GM21717 (cell line): Measurements from ENCODE around the gene CDH13.

Experiments used
- ATAC-seq: cut with Tn5 transposase; IDR thresholded peaks from one replicate; pipeline ENCODE4 v1.9.1; 2021; ENCODE audit warnings: mild to moderate bottlenecking, moderate library complexity; ENCODE audit not compliant: unreplicated experiment

The CDH13 gene

GRCh38 chr16:83095941-83096692, 469.3 kb downstream of the CDH13 start:
- ATAC-seq, result no peak

DNA sequence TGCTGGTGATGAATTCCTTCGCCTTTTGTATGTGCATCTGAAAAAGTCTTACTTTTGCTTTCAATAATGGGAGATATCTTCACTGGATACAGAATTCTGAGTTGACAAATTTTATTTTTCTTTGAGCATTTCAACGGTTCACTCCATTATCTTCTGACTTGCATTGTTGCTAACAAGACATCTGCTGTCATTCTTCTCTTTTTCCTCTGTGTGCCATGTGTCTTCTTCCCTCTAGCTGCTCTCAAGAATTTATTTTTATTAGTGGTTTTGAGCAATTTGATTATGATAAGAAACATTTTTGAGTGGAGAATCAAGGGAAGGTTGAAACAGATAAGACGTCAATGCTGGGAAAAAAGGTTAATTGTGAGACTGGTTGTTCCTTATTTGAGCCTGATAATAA, 471.8 kb downstream of the CDH13 start:
- ATAC-seq, result no peak

- no peak for ATAC-seq
Observed at GRCh38 chr16:83100679-83101078, 473.9 kb downstream of the CDH13 start.

DNA sequence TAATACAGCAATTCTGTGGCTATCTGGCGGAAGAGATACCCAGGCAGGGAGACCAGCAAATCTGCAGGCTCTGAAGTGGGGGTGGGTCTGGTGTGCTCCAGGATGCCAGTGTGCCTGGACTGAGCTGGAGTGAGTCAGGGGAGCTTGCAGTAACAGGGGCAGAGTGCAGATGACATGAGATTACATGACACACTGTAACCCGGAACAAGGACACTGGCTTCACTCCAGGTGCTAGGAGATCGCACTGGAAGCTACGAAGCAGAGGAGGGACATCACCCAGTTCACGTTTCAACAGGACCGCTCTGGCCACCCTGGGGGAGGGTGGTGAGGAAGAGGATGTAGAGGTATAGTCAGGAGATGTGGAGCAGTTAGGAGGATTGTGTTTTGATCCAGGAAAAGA, 475.6 kb downstream of the CDH13 start:
- ATAC-seq, result no peak

DNA sequence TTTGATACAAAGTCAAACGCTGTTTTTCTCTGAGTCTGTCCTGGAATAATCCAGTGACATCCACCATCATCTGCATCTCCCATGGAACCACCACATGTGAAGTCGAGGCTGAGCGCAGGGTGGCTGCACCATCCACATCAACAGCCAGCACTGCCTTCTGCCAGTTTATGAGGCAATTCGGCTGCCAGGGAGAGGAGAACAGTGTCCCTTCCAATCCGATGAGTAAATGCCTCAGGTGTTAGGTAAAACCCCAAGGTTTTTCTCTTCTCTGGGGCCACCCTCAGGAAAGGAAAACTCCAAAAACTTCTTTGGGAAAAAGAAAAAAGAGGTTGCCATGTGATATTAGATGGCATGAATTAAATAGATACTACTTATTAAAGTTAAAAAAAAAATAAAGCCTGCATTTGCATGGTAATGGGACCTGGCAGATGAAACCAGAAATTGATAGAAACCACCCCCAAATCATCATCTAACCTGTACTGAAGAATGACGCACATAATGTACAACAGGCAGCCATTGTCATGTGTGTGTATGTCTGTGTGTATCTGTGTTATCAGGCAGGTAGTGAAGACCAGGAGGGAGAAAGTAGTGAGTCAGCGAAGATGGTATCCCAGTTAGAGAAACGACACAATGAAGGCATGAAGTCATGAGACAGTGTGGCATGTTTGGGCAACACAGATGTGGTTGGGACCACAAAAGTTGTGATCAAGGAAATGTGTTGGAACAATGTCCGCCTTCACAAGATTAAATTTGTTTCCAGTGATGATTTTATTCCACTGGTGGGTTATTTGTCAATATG, 478.7 kb downstream of the CDH13 start:
- no peak for ATAC-seq

DNA sequence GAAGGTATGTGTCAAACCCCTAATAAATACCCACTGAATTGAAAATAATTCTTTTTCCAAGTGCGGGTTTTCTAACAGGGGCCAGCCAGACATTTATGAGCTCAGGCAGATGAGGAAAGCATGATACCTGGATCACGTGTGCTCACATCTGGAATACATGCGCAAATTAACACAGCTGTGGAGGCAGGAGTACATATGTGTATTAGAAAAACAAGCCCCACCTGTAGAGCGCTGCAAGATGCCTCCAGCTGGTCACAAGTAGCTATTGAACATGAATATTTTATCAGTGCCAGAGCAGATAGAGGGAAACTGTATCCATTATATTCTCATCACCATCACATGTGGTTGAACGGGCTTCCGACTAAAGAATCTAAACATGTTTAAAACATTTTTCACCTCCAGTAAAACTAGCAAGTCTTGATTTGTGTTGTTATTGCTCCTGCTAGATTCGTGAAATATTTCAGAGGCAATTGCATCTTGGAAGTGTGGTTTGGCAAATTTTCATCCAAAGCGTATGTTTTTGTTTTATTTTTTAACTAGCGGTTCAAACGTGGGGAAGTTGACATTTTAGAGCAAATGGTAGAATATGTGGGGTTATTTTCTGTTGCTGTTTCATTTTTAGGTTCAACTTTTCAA, 482.8 kb downstream of the CDH13 start:
- ATAC-seq, result no peak

DNA sequence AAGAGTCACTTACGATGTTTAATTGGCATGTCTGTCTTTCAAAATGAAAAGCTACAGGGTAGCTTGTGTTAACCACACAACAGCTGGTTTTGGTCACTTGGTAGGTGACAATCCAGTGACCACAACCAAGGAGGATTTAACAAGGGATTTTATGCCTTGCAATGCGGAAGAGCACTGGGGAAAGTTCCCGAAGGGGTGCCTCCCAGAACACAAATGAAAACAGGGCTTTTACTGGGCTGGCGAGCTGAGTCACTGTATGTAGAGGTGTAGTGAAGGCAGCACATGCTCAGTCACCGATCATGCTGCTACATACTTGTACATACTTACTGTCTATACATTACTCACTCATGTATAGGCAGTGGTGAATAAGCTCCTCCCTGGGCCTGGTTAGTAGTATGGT, 483.5 kb downstream of the CDH13 start:
- ATAC-seq, result no peak

- no peak for ATAC-seq
Observed at GRCh38 chr16:83113317-83113716, 486.5 kb downstream of the CDH13 start.

- no peak for ATAC-seq
Observed at GRCh38 chr16:83113811-83114210, 487.0 kb downstream of the CDH13 start.

DNA sequence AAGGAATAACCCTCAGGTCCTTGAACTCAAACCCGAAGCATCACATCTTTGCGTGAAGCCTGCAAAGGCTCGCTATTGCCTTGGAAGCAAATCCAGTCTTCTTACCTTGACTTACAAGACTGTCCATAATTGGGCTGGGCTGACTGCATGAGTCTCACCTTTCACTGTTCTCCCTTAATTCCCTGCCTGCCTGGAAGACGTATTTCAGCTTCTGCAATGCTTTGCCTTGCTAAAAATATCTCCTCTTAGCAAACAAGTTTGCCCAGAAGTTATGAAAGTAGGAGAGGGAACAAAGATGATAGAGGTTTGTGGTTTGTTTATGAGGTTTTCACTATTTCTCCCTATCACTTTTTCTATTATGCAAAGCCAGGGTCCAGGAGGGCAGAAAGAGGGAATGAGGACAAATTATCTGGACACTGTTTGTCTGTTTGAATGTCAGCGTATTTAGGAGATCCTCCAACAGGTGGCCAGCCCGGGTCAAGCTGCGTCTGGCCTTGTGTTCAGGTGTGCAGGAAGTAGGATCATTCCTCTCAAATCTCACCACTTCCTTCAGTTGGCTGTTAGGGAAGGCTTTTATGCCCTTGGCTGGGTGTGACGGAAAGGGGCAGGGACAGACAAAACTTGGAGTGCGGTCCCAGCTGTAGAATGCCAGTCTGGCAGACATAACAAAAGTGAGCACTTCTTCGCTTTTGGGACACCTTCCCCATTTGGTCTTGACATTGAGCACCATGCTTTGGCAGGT, 488.9 kb downstream of the CDH13 start:
- ATAC-seq, result no peak

DNA sequence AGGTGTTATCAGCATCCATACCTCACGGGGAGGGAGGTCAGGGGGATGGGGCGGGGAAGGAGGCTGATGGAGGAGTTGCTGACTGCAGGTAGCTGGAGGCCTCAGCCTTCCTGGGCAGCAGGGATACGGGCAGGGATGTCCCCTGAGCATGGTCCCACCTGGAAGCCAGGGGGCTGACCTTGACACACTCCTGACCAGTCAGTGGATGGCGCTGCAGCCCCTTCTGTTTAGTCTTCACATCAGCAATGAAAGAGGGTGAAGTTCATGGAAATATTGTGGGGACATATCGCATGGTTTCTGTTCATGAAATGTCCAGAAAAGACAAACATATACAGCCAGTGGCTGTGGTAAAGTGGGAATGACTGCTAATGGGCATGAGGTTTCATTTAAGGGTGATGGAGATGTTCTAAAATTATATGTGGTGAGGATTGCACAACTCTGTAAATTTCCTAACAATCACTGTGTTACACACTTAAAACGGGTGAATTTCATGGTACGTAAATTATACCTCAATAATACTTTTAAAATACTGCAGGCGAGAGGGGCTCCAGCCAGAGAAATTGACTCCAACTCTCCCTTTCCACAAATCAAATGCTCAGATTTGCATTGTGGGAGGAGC, 489.6 kb downstream of the CDH13 start:
- no peak for ATAC-seq

DNA sequence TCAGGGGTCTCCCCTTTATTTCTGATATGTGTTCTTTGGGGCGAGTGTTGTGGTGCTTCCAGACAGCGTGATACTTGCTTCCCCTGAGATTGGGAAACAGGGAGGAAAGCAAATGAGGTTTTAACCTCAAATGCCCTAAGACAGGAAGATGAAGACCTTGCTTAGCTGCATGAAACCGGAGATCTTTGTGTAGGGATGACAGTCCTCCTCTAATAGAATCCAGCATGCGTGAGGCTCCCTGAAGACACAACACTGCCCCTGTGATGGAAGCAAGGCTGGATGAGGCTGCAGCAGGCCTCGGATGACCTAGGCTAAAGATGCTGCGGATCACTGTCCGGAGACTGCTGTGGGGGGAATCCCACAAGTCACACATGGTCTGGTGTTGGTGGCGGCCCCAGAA, 491.0 kb downstream of the CDH13 start:
- no peak for ATAC-seq

GRCh38 chr16:83118365-83118764, 491.6 kb downstream of the CDH13 start:
- ATAC-seq, result no peak

DNA sequence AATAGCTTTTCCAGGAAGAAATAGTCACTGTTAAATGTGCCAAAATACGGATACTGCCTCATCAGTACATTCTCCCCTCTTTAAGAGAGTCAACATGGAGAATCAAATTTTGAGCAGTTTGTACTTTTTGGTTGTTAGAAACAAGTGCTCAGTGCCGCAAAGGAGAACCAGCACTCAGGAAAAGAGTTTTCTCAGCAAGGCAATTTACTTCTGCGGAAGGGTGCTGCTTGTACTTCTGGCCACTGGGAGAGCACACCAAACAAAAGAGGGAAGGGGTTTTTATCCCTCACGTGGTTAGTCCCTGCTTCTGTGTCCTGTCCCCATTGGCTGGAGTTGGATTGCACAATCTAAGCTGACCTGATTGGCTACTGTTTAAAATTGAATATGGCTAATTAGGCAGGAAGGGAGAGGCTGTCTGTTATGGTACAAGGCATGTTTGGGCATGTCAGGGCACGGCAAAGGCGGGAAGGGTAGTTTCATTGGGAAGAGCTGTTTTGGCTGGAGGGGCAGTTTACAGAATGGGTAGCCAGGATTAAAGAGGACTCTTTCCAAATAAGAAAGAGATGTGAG, 499.3 kb downstream of the CDH13 start:
- no peak for ATAC-seq

- no peak for ATAC-seq
Observed at GRCh38 chr16:83128041-83128440, 501.3 kb downstream of the CDH13 start.

DNA sequence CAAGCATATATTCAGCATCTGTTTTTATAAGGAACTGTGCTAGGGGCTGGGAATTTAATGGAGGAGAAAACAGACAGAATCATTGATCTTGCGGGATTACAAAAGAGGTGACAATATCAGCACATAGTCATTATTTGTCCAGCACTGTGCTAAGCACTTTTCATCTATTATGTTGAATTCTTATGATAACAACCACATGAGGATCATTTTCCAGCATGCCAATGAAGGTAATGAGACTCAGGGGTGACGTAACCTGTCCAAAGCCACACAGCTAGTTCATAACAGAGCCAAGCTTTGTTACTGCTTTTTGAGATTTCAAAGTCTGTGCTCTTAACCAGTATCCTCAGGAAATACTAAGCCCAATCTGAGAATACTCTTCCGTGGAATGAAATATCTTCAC, 503.3 kb downstream of the CDH13 start:
- ATAC-seq, result no peak

GRCh38 chr16:83134638-83135037, 507.9 kb downstream of the CDH13 start:
- ATAC-seq, result no peak

DNA sequence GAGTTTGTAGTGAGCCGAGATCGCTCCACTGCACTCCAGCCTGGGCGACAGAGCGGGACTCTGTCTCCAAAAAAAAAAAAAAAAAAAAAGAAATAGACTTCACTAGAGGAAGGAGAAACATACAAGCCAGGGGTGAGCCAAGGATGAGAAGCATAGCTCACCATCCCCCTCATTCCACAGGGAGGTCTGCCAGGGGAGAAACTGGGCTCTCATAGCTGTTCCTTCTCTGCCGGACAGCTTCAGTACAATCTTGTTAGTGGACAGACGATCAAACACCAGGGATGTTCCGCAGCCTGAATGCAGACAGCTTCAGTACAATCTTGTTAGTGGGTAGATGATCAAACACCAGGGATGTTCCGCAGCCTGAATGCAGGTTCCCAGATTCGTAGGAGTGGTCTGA, 509.6 kb downstream of the CDH13 start:
- no peak for ATAC-seq

DNA sequence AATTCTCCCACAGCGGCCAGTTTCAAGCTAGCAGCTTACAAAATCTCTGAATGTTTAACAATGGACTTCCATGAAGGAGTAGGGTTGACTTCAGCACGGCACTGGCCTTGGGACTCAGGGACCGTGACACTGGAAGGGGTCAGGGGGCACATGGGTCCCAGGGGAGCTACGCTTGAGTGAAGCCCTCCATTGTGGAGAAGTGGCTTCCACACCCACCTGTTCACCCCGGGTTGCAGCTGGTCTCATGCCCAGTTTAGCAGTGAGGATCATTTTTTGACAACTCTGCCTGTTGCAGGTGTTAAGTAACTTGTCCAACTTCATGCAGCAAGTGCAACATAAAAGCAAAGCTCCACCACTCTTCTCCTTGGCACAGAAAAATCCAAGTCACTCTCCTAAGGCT, 510.2 kb downstream of the CDH13 start:
- no peak for ATAC-seq

GRCh38 chr16:83137326-83137781, 510.6 kb downstream of the CDH13 start:
- no peak for ATAC-seq
